Endometrial microvascular endothelial cells (primary cell): ENCODE data around the gene NOXRED1. TPM values are rescaled to one million over a fixed set of nuclear protein-coding genes. Genes with fewer than 3 reads are reported as not detected.
"Not testable (repeated sequence)": the region's sequence is repeated elsewhere in the genome, so short reads cannot be mapped to it uniquely, and the experiment has no call there.

ENCODE experiments used
- in situ Hi-C: cut with HindIII; loops from 2 replicates; pipeline ENCODE4 v1.10.0; 2017; ENCODE audit warnings: low sequenced_read_pairs, low pct_unique_long_range_greater_than_20kb; ENCODE audit errors: inconsistent ontology term
- total RNA-seq: library from RNA; depleted of rRNA; stranded (reverse); fragments of >200 nt; gene quantifications from one replicate; pipeline ENCODE4 v1.2.3, GENCODE V29; 2015; ENCODE audit errors: inconsistent ontology term

The NOXRED1 gene
- total RNA-seq, 1 donor from 2014 or later = not detected

DNA sequence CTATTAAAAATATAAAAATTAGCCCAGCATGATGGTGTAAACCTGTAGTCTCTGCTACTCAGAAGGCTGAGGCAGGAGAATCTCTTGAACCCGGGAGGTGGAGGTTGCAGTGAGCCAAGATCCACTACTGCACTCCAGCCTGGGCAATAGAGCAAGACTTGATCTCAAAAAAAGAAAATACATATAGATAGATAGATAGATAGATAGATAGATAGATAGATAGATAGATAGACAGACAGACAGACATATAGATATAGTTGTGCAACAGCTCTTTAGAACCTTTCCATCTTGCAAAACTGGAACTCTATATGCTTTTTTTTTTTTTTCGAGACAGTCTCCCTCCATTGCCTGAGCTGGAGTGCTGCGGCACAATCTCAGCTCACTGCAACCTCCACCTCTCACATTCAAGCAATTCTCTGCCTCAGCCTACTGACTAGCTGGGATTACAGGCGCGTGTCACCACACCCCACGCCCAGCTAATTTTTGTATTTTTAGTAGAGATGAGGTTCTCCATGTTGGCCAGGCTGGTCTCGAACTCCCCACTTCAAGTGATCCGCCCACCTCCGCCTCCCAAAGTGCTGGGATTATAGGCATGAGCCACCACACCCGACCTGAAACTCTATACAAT is 7.8 kb downstream of the NOXRED1 start:
- in situ Hi-C loops = not testable (repeated sequence)

DNA sequence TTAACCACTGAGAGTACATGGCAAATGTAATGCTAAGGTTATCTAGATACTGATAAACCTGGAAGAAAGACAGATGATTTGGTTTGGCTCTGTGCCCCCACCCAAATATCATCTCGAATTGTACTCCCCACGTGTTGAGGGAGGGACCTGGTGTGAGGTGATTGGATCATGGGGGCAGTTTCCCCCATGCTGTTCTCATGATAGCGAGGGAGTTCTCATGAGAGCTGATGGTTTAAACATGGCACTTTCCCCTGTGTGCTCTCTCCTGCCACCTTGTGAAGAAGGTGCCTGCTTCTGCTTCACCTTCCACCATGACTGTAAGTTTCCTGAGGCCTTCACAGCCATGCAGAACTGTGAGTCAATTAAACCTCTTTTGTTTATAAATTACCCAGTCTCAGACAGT is 14.2 kb downstream of the NOXRED1 start:
- in situ Hi-C loops = no loop called here

DNA sequence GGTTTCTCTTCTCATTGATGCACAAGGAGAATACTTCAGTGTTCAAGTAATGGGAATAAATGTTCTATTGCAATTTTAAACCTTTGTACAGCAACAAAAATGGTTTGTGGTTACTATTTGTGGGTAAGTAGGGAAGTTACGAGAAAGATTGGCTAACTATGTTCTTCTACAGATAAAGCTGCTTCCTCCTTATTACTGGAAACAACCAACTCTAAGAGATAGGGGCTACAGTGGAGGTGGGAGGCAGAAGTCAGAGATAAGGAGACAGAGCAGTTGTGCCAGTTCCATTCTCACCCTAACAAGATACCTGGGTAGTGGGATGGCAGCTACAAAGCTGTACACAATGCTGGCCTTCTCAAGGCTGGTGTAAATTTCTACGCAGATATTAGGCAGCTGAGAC is 16.2 kb downstream of the NOXRED1 start:
- in situ Hi-C loops = no loop called here

DNA sequence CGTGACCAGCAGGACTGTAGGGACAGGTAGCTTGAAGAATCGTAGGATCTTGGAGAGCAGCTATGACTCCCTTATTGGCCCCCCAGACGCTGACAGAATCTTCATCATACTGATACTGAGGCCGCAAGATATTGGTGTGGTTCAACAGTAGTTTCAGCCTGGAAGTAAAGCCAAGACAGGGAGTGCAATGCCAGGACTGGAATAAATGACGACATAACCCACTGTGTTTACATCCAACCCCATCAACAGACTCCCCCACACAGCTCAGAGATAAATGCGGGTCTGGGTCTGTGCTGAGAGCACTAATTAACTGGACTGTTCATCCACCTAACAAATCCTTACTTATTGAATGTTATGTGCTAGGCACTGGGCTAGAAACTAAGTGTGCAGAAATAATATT is 16.6 kb downstream of the NOXRED1 start:
- in situ Hi-C loops = no loop called here

GRCh38 chr14:77406086-77406485 is 17.2 kb downstream of the NOXRED1 start:
- in situ Hi-C loops = no loop called here

- in situ Hi-C loops = no loop called here
These were observed 19.6 kb downstream of the NOXRED1 start for GRCh38 chr14:77403768-77404167.

GRCh38 chr14:77400216-77400615 is 23.1 kb downstream of the NOXRED1 start:
- in situ Hi-C loops = no loop called here

GRCh38 chr14:77390188-77390587 is 33.1 kb downstream of the NOXRED1 start:
- in situ Hi-C loops = no loop called here

- in situ Hi-C loops = no loop called here
These were observed 44.6 kb downstream of the NOXRED1 start for GRCh38 chr14:77378701-77379100.

- in situ Hi-C loops = no loop called here
These were observed 45.9 kb downstream of the NOXRED1 start for GRCh38 chr14:77377502-77377844.

DNA sequence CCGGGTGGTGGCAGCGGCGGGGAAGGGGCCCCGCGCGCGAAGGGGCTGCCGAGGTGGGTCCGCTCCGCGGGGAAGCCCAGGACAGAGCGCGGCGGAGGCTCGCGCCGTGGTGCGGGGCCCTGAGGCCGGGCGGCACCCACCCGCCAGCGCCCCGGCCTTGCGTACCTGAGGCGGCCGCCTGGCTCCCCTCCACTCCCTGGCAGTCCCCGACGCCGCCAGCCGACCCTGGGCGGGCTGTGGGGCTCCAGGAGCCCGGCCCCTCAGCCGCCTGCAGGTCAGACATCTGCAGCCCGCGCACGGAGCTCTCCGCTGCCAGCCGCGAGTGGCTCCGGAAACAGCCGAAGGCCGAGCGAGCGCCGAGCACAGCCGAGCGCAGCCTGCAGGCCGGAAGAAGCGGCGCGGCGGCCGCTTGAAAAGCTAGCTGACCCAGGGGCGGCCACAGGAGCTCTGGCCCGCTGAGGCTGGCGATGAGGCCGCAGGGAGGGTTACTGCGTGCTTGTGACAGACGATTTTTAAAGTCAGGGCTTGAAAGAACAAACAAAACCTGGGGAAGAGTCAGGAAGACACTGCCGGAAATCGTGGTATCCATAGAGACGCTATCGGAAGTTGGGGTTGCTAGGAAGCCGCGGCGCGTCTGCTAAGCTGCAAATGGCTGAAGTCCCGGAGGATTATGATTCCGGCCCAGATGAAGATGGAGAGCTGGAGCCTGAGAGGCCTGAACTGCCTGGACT is 46.4 kb downstream of the NOXRED1 start, which contains the start of the genes SAMD15 and TMED8:
TSS of gene SAMD15 (plus strand) at position 609 of the 731 bp plus-strand sequence. CDS start at position 649, 40 bp downstream.
TSS of gene TMED8 (minus strand) at position 324 of the 731 bp plus-strand sequence. CDS start at position 283, 41 bp downstream.
- in situ Hi-C loops = no loop called here

- in situ Hi-C loops = no loop called here
These were observed 47.2 kb downstream of the NOXRED1 start for GRCh38 chr14:77375973-77376770.

DNA sequence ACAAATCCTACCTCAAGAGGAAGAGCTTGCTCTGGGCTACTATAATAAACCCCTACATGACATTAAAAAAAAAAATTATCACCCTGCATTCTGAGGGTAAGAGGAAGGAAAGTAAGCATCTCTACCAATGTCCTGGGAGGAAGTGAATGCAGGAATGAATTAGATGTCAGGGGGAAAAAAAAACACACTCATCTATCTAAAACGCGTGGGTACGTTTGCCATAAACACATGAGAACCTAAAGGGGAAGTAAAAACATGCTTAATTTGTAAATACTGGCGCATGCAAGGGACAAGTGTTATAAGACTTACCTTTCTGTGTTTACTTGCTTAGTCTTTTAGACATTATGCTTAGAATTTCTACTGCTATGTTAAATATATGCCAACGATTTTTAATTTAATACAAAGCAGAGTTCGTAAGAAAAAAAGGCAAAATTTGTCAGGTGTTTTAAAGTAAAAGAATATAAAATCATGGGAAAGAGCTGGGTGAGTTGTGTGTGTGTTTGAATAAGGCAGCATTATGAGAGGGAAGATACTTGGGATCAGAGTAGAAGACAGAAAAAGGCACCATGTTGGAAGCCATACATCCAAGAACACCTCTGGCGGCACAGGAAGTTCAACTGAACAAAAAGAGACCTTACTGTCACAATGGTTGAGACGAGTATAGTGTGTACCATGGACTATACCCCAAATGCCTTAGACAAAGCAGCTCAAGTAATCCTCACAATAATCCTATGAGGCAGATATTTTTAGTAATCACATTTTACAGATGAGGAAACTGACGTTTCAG is 48.0 kb downstream of the NOXRED1 start:
- in situ Hi-C loops = no loop called here

DNA sequence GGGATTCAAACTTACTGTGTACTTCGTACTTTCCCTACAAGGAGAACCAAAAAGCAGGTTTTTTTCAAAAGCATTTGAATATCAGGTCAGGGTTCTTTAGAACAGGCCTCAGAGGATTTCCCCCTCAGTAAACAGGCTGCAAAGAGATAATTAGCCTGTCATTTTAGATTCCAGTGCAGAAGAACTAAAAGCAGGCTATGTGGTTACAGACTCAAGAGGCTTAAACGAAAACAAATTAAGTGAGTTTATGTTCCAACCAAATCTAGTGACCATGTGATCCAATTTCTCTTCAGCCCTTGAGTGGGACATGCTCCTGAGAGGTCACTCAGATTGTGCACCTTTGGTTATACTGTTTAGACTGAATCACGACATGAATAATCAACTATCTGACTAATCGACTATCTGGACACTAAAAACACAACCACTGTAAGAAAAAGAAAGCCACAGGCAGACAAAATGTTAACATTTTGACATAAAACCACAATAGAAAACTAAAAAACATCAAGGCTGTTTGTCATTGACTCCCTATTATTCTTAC is 51.0 kb downstream of the NOXRED1 start:
- in situ Hi-C loops = no loop called here

- in situ Hi-C loops = no loop called here
These were observed 54.0 kb downstream of the NOXRED1 start for GRCh38 chr14:77369285-77369684.

DNA sequence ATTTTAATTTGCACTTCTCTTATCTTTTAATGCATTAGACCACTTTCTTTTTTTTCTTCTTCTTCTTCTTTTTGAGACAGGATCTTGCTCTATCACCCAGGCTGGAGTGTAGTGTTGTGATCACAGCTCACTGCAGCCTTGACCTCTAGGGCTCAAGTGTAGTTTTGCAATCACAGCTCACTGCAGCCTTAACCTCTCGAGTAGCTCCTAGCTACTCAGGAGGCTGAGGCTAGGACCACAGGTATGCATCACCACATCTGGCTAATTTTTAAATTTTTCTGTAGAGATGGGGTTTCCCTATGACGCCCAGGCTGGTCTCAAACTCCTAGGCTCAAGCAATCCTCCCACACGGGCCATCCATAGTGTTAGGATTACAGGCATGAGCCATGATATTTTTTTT is 59.2 kb downstream of the NOXRED1 start:
- in situ Hi-C loops = no loop called here

- in situ Hi-C loops = no loop called here
These were observed 63.7 kb downstream of the NOXRED1 start for GRCh38 chr14:77359626-77360025.

DNA sequence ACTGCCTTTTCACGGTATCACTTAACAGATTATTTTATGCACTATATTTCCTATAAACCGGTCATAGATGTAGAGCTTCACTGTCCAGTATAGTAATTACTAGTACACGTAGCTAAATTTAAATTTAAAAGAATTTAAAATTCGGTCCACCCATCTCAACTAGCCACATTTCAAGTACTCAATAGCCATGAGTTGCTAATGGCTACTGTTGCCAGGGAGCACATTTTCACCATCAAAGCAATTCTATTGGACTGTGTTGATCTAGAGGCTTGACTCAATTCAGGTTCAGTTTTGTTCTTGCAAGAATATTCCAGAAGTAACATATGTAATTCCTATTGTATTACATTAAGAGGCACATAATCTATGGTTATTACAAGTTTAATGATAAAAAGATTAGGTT is 66.4 kb downstream of the NOXRED1 start:
- in situ Hi-C loops = no loop called here

- in situ Hi-C loops = no loop called here
These were observed 67.5 kb downstream of the NOXRED1 start for GRCh38 chr14:77355811-77356210.
